Measurements from ENCODE around the gene CAD.
A peak's percentile ranks its signal among the peaks of the same experiment; 100 is the strongest.
"Not testable (repeated sequence)": the region's sequence is repeated elsewhere in the genome, so short reads cannot be mapped to it uniquely, and the experiment has no call there.

Gene CAD

GRCh38 chr2:27217173-27218121, at the start of gene CAD:
TSS of gene CAD (plus strand) at chr2:27217369. CDS start at chr2:27217552, 183 bp downstream.
- DNase-seq (ENCODE audit: low spot score): peak; percentile 89

GRCh38 chr2:27170581-27171337, 46.4 kb upstream of the CAD start:
- DNase-seq (ENCODE audit: low spot score): no peak

- DNase-seq (ENCODE audit: low spot score): no peak
Measured at GRCh38 chr2:27171351-27171848, 45.8 kb upstream of the CAD start.

GRCh38 chr2:27174638-27175037, 42.5 kb upstream of the CAD start:
- DNase-seq (ENCODE audit: low spot score): no peak

- no peak for DNase-seq (ENCODE audit: low spot score)
Measured at GRCh38 chr2:27175330-27175729, 41.8 kb upstream of the CAD start.

GRCh38 chr2:27175781-27176180, 41.4 kb upstream of the CAD start:
- not testable (repeated sequence) for DNase-seq (ENCODE audit: low spot score)

GRCh38 chr2:27177441-27178351, 39.5 kb upstream of the CAD start:
- DNase-seq (ENCODE audit: low spot score): no peak

- DNase-seq (ENCODE audit: low spot score): no peak
Measured at GRCh38 chr2:27178469-27178868, 38.7 kb upstream of the CAD start.

GRCh38 chr2:27179344-27180000, 37.7 kb upstream of the CAD start:
- no peak for DNase-seq (ENCODE audit: low spot score)

GRCh38 chr2:27182346-27182745, 34.8 kb upstream of the CAD start:
- peak; percentile 41 for DNase-seq (ENCODE audit: low spot score)

GRCh38 chr2:27184115-27184514, 33.1 kb upstream of the CAD start:
- no peak for DNase-seq (ENCODE audit: low spot score)

- peak; percentile 67 for DNase-seq (ENCODE audit: low spot score)
Measured at GRCh38 chr2:27185331-27186026, 31.7 kb upstream of the CAD start.

- DNase-seq (ENCODE audit: low spot score): no peak
Measured at GRCh38 chr2:27186613-27187345, 30.4 kb upstream of the CAD start.

- no peak for DNase-seq (ENCODE audit: low spot score)
Measured at GRCh38 chr2:27189989-27190388, 27.2 kb upstream of the CAD start.

- peak; percentile 47 for DNase-seq (ENCODE audit: low spot score)
Measured at GRCh38 chr2:27191070-27191829, 25.9 kb upstream of the CAD start.

- DNase-seq (ENCODE audit: low spot score): no peak
Measured at GRCh38 chr2:27194538-27195354, 22.4 kb upstream of the CAD start.

- DNase-seq (ENCODE audit: low spot score): not testable (repeated sequence)
Measured at GRCh38 chr2:27195799-27196198, 21.4 kb upstream of the CAD start.

- not testable (repeated sequence) for DNase-seq (ENCODE audit: low spot score)
Measured at GRCh38 chr2:27198068-27198467, 19.1 kb upstream of the CAD start.

All from hepatic stellate cell (primary cell).